Endothelial cell of umbilical vein (primary cell): ENCODE results near the gene ENDOG. TPM values are rescaled to one million over a fixed set of nuclear protein-coding genes. Genes with fewer than 3 reads are reported as not detected.

Source experiments
- BruUV-seq: library from RNA; stranded (reverse); fragments of 400-500 nt; replicated peaks from 2 replicates; lab custom pipeline; 2021; lab: Mats Ljungman, UMichigan
- CTCF ChIA-PET: fragments of 300-600, 350-600 bp; sonication (Branson Sonifier 250); formaldehyde crosslinking; loops from one replicate; lab custom pipeline; 2021; ENCODE audit warnings: antibody characterized with exemption, inconsistent platforms; lab: Charles Lee
- POLR2A ChIA-PET: fragments of 300-600, 350-600 bp; sonication (Branson Sonifier 250); formaldehyde crosslinking; loops from one replicate; lab custom pipeline; 2021; ENCODE audit warnings: antibody characterized with exemption, inconsistent platforms; lab: Charles Lee
- DNase-seq: peaks from one replicate; pipeline ENCODE4 v3.0.0-alpha.2; 2011; ENCODE audit warnings: low read depth, low spot score
- FAIRE-seq: peaks from 2 replicates; lab custom pipeline; 2011; peaks lifted over from hg19 to GRCh38; lab: Jason Lieb, UNC
- H2AFZ ChIP-seq: 2 replicates; pipeline ENCODE4 v1.6.0; 2012; ENCODE audit warnings: low read depth, low read length, control low read depth, inconsistent platforms
- H3K27ac ChIP-seq: 2 replicates; pipeline ENCODE4 v1.5.1; 2011; ENCODE audit warnings: low read depth, mild to moderate bottlenecking, control low read depth, low read length, moderate library complexity; ENCODE audit not compliant: insufficient read depth
- H3K27me3 ChIP-seq, 2 experiments: 2 replicates each; pipeline versions ENCODE4 v1.6.0 to v1.6.1; 2011; ENCODE audit warnings: low read length in 2 of 2, mixed read lengths in 1 of 2; ENCODE audit not compliant: control insufficient read depth in 2 of 2, insufficient read depth in 2 of 2
- H3K36me3 ChIP-seq, 2 experiments: 2 replicates in 1 of 2; 3 replicates in 1 of 2; pipeline ENCODE4 v1.5.1; 2011; ENCODE audit warnings: low read length in 2 of 2, mild to moderate bottlenecking in 1 of 2, moderate library complexity in 1 of 2; ENCODE audit not compliant: control insufficient read depth in 2 of 2, insufficient read depth in 2 of 2; ENCODE audit errors: extremely low read depth in 1 of 2
- H3K4me1 ChIP-seq: 3 replicates; pipeline ENCODE4 v1.5.1; 2011; ENCODE audit warnings: mild to moderate bottlenecking, low read length; ENCODE audit not compliant: control insufficient read depth, insufficient read depth; ENCODE audit errors: extremely low read depth
- H3K4me2 ChIP-seq: 2 replicates; pipeline ENCODE4 v1.6.1; 2011; ENCODE audit warnings: low read length, control low read depth, mixed read lengths; ENCODE audit not compliant: insufficient read depth
- H3K4me3 ChIP-seq, 3 experiments: fragments of 200-600 bp in 1 of 3; sonication (generic), shearing (Covaris generic) in 1 of 3; replicated peaks in 1 of 3; 2 replicates each; pipeline ENCODE4 v1.5.1; 2011 to 2016; ENCODE audit warnings: control low read depth in 3 of 3, low read length in 3 of 3, mild to moderate bottlenecking in 2 of 3, inconsistent platforms in 1 of 3, low read depth in 1 of 3, moderate library complexity in 1 of 3; ENCODE audit not compliant: insufficient read depth in 1 of 3
- H3K79me2 ChIP-seq: 2 replicates; pipeline ENCODE4 v1.6.0; 2012; ENCODE audit warnings: low read length, inconsistent platforms; ENCODE audit not compliant: control insufficient read depth, insufficient read depth
- H3K9ac ChIP-seq: replicated peaks from 2 replicates; pipeline ENCODE3; 2011; ENCODE audit warnings: low read length, control low read depth; ENCODE audit not compliant: insufficient read depth; ENCODE audit errors: extremely low read depth
- H3K9me1 ChIP-seq: replicated peaks from 3 replicates; pipeline ENCODE4 v1.6.0; 2011; ENCODE audit warnings: mild to moderate bottlenecking, low read length; ENCODE audit not compliant: control insufficient read depth, insufficient read depth; ENCODE audit errors: extremely low read depth
- H3K9me3 ChIP-seq: replicated peaks from 2 replicates; pipeline ENCODE4 v1.5.1; 2012; ENCODE audit warnings: low read length, inconsistent platforms; ENCODE audit not compliant: control insufficient read depth, insufficient read depth
- H4K20me1 ChIP-seq: replicated peaks from 2 replicates; pipeline ENCODE3; 2011; ENCODE audit warnings: mild to moderate bottlenecking, low read length; ENCODE audit not compliant: control insufficient read depth, insufficient read depth; ENCODE audit errors: extremely low read depth
- CTCF ChIP-seq, 2 donors: IDR thresholded peaks; 1 replicate in 1 of 2; 2 replicates in 1 of 2; pipeline ENCODE4 v1.5.1; 2011; ENCODE audit warnings: low read length in 2 of 2, mild to moderate bottlenecking in 2 of 2, moderate library complexity in 2 of 2, control low read depth in 1 of 2, inconsistent platforms in 1 of 2, low read depth in 1 of 2; ENCODE audit not compliant: insufficient read depth in 1 of 2; ENCODE audit errors: extremely low read depth in 1 of 2
- EZH2 ChIP-seq: IDR thresholded peaks from 2 replicates; pipeline ENCODE4 v1.6.1; 2012; ENCODE audit warnings: borderline replicate concordance, low read depth, mild to moderate bottlenecking, moderate library complexity, low read length, inconsistent platforms; ENCODE audit not compliant: severe bottlenecking
- FOS ChIP-seq: IDR thresholded peaks from 2 replicates; pipeline ENCODE4 v1.6.1; 2011; ENCODE audit warnings: mild to moderate bottlenecking, low read length, moderate library complexity, borderline replicate concordance; ENCODE audit not compliant: insufficient read depth
- GATA2 ChIP-seq: IDR thresholded peaks from 2 replicates; pipeline ENCODE4 v1.7.0; 2011; ENCODE audit warnings: low read depth, mild to moderate bottlenecking, moderate library complexity, mixed read lengths, low read length; ENCODE audit not compliant: insufficient read length, insufficient read depth
- JUN ChIP-seq: IDR thresholded peaks from 2 replicates; pipeline ENCODE4 v1.6.1; 2011; ENCODE audit warnings: borderline replicate concordance, low read depth; ENCODE audit not compliant: insufficient read length, insufficient read depth
- MAX ChIP-seq: IDR thresholded peaks from 2 replicates; pipeline ENCODE4 v1.6.1; 2011; ENCODE audit not compliant: insufficient read depth, insufficient read length
- MYC ChIP-seq: IDR thresholded peaks from one replicate; pipeline ENCODE4 v1.6.1; 2011; ENCODE audit warnings: mild to moderate bottlenecking, low read depth, low read length
- POLR2A ChIP-seq: IDR thresholded peaks from 2 replicates; pipeline ENCODE4 v1.6.1; 2012; ENCODE audit warnings: low read depth, mild to moderate bottlenecking, control low read depth, low read length
- POLR2AphosphoS5 ChIP-seq: IDR thresholded peaks from 2 replicates; pipeline ENCODE4 v1.6.1; 2012; ENCODE audit warnings: low read depth, mild to moderate bottlenecking, control low read depth, low read length, moderate library complexity; ENCODE audit not compliant: insufficient read depth
- dilution Hi-C: fragments of 300-500 bp; cut with MboI; formaldehyde crosslinking; loops from one replicate; pipeline ENCODE4 v1.15.0; 2019; ENCODE audit warnings: low sequenced_read_pairs; ENCODE audit not compliant: extremely low pct_ligation_motif_present
- intact Hi-C: fragments of 100-400 bp; cut with micrococcal nuclease; formaldehyde crosslinking; loops from one replicate; pipeline ENCODE4 v1.10.0; 2022
- polyA plus RNA-seq, 4 experiments: library from polyadenylated mRNA; depleted of rRNA in 3 of 4; stranded (reverse) in 3 of 4; unstranded in 1 of 4; fragments of >200 nt; gene quantifications; 2 replicates each; pipeline versions ENCODE4 v1.2.1 to v1.2.3, GENCODE V29; 2011 to 2012; ENCODE audit warnings: missing spikeins in 1 of 4
- total RNA-seq: library from RNA; stranded (reverse); gene quantifications from 2 replicates; pipeline ENCODE4 v1.2.3, GENCODE V29; 2021

ENDOG gene
- total and polyA plus RNA-seq, 2 donors (not counting 3 experiments of a cell fraction or from before 2014, with no cell fraction given): 18.0 to 21.1 TPM

- BruUV-seq: no TSS peak
- POLR2A ChIA-PET: no interaction called here
- H3K4me1 ChIP-seq: peaks cover 7% of the 10 kb centered on the region
- no peak for DNase-seq
- no peaks in the 10 kb centered on the region for H3K36me3 ChIP-seq
- no peak for FAIRE-seq
- H3K9me1 ChIP-seq: no peaks in the 10 kb centered on the region
- H3K9me3 ChIP-seq: no peaks in the 10 kb centered on the region
- no peak overlapping the region for H3K27ac ChIP-seq
- no peak overlapping the region for H2AFZ ChIP-seq
- peak overlapping the region in 1 of 3 experiments; percentile 66 for H3K4me3 ChIP-seq
- dilution Hi-C loops: no loop called here
- peak overlapping the region; percentile 56 for H3K4me2 ChIP-seq
- intact Hi-C loops: loop anchor here (1.0 kb wide), 2 partner anchors 46 to 135 kb away; partner anchors contain the start of gene ZDHHC12
- H3K9ac ChIP-seq: peak overlapping the region; percentile 83
- no peak for TF ChIP-seq POLR2AphosphoS5
- no peak for TF ChIP-seq CTCF (IDR thresholded peaks at IDR 0.05; ENCODE audit: extremely low read depth in 1 of 2, insufficient read depth in 1 of 2, low read depth in 1 of 2, low read length in 2 of 2)
- TF ChIP-seq FOS: no peak
- no peak for TF ChIP-seq MYC
- TF ChIP-seq POLR2A: no peak
- TF ChIP-seq EZH2: no peak
- TF ChIP-seq JUN: no peak
- no peak for TF ChIP-seq GATA2
- TF ChIP-seq MAX: no peak
- CTCF ChIA-PET: interaction anchor here (0.6 to 1.4 kb wide), 9 partner anchors 11 to 87 kb away, joined by 3 to 7 read pairs (median 5); partner anchors contain the start of genes ENDOG, PKN3 and TBC1D13
- no peaks in the 10 kb centered on the region for H3K27me3 ChIP-seq
- no peaks in the 10 kb centered on the region for H3K79me2 ChIP-seq
- no peaks in the 10 kb centered on the region for H4K20me1 ChIP-seq
Observed at GRCh38 chr9:128770286-128771030, 47.8 kb upstream of the ENDOG start.
